Measurements from ENCODE around the gene MS4A15.
"Not testable (repeated sequence)": the region's sequence is repeated elsewhere in the genome, so short reads cannot be mapped to it uniquely, and the experiment has no call there.

Gene MS4A15

DNA sequence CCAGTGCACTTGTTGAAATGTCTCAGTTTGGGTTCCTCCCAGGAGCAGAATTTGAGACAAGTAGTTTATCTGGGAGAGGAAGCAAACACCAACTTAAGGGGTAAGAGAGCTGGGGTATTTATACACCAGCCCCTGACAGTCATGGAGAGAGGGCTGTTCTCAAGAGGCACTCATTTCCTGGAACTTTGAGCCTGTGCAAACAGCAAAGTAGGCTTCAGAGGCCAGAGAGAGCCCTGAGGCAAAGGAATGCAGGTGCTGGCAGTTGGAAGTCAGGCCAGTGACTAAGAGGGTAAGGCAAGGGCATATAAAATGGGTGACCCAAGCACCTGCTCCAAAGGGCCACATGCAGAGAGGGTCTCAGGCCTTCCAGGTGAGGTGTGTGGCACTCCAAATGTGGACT, 16.1 kb upstream of the MS4A15 start:
- DNase-seq (ENCODE audit: insufficient read length, low spot score): no peak
- FAIRE-seq: no peak
- TF ChIP-seq POLR2A (IDR thresholded peaks at IDR 0.05; ENCODE audit: low read depth, low read length): no peak

DNA sequence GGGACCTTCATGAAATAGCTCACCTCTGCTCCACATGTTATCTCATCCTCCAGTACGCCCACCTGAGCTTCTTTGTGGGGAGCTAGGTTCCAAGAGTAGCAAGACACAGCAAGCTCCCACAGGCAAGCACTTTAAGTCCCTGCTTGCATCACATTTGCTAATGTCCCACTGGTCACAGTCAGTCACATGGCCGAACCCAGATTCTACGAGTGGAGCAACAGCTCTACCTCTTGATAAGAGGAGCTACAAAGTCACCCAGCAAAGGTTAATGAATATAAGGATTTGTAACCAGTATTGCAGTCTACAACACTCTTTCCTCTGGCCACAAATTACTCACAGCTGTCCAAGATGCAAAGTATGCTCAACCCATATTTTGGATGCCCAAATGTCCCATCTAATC, 15.2 kb upstream of the MS4A15 start:
- TF ChIP-seq POLR2A (IDR thresholded peaks at IDR 0.05; ENCODE audit: low read depth, low read length): no peak
- FAIRE-seq (no peak), DNase-seq (ENCODE audit: insufficient read length, low spot score) (no peak)

DNA sequence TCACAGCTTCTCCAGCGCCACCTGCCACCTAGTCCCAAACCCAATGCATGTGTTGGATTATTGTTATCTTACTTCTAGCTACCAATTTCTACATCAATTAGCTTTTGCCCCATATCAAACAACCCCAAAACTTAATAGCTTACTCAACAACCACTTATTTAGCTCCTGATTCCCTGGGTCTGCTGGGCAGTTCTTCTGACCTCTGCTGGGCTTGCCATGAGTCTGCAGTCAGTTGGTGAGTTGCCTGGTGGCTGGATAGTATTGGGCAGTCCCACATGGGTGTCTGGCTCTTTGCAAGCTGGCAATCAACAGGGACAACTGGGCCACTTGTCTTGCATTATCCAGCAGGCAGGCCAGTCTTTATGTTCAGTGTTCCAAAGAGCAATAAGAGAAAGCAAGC, 13.6 kb upstream of the MS4A15 start:
- no peak for DNase-seq (ENCODE audit: insufficient read length, low spot score)
- FAIRE-seq: no peak

DNA sequence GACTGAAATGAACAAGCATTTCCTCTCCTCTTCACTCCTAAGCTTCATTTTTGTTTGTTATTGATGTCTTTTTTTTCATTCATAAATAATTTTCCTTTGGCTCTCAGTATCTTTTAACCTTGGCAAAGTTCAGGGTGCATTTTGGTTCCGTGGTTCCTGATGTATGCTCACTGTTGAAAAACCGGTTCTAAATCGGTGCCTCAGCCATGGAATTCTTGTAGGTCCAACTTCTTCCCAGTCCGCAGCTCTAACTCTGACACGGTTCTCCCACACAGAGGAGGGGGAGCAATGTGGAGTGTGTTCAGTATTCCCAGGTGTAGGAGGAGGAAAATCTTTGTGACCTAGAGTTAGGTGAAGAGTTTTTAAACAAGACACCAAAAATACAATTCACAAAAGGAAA, 12.6 kb upstream of the MS4A15 start:
- no peak for TF ChIP-seq POLR2A (IDR thresholded peaks at IDR 0.05; ENCODE audit: low read depth, low read length)
- DNase-seq (ENCODE audit: insufficient read length, low spot score): no peak
- FAIRE-seq: no peak

More for the DNA sequence above, 13.6 kb upstream of the MS4A15 start:
- no peak for TF ChIP-seq POLR2A (IDR thresholded peaks at IDR 0.05; ENCODE audit: low read depth, low read length)

DNA sequence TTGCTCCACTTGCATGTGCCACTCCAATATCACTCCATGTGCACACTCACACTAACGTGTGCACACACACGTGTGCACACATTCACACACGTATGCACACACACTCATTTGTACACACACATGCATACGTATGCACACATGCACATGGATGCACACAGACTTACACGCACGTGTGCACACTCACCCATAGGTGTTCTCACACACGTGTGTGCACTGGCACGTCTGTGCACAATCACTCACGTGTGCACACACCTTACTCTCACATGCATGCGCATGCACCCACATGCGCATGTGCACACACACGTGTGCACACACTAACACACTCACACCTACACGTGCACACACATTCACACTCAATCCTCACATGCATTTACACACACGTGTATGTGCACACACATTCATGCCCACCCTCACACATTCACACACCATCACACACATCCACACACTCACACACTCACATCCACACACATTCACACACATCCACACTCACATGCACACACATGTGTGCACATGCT, 9.3 kb upstream of the MS4A15 start:
- DNase-seq (ENCODE audit: insufficient read length, low spot score): no peak
- TF ChIP-seq POLR2A (IDR thresholded peaks at IDR 0.05; ENCODE audit: low read depth, low read length): 0 out of 2 replicates have a peak, but pooled peaks have one; percentile 11
- FAIRE-seq: no peak

DNA sequence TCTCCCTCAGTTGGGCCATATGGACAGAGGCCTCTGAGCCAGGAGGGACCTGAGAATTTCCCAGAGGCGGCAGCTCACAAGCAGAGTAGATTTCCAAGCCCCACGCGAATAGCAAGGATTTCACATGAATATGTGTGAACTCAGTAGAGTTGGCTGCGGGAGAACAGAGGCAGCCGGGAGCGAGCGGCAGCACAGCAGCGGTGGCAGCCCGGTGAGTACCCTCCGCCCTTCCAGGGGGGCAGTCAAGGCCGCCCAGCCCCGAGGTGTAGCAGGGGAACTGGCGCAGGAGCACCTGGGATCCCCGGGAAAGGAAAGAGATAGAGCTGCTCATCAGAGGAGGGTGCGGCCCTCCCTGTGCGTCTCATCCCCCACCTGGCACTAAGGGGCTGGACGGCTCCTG, 8.4 kb upstream of the MS4A15 start:
- DNase-seq (ENCODE audit: insufficient read length, low spot score): no peak
- no peak for TF ChIP-seq POLR2A (IDR thresholded peaks at IDR 0.05; ENCODE audit: low read depth, low read length)
- FAIRE-seq: no peak

DNA sequence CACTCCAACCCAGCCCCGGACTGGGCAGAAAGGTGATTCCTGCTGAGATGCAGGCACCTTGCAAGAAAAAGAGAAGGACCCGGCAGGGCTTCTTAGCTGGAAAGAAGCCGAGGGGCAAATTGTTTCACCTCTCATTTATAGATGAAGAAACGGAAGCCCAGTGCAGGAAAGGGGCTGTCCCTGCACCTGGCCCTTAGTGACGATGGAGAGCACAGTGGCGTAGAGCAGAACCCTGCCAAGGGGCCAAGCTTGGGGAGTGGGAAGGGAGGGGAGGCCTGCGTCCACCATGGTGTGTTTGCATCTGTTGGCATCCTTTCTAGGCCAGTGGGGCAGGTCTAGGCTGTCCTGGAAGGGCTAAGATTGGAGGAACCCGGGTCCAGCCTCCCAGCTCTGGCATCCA, 7.8 kb upstream of the MS4A15 start:
- no peak for FAIRE-seq
- no peak for TF ChIP-seq POLR2A (IDR thresholded peaks at IDR 0.05; ENCODE audit: low read depth, low read length)
- no peak for DNase-seq (ENCODE audit: insufficient read length, low spot score)

DNA sequence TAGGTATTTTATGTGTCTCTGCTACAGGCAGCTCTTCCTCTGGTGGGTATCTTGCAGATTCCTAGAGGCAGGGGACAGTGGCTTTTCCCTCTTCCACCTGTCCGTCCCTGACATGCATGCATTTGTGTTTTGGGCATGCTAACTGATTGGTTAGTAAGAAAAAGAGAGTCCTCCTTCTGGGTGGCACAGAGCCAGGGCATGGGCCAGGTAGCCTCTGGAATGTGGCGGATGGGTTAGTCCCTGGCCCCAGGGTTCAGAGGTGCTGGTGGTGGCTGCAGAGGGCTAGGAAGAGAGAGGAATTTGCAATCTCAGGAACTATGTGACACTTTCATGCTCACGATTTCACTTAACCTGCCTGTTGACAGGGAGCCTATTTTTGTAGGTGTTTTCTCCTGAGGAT, 5.8 kb upstream of the MS4A15 start:
- FAIRE-seq: no peak
- no peak for DNase-seq (ENCODE audit: insufficient read length, low spot score)
- TF ChIP-seq POLR2A (IDR thresholded peaks at IDR 0.05; ENCODE audit: low read depth, low read length): no peak

DNA sequence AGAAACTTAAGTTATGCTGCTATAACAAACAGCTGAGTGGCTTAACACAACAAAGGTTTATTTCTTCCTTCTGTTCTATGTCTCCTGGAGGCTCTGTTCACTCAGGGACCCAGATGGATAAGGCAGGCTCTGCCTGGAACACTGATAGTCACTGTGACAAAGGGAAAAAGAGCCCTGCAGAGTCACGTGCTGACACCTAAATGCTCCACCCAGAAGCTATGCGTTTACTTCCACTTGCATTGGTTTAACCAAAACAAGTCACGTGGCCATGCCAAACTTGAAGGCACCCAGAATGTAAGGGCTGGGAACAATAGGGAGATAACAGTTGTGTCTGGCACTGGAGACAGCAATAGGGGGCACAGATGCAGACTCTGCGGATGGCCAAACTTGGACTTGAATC, 3.4 kb upstream of the MS4A15 start:
- no peak for FAIRE-seq
- DNase-seq (ENCODE audit: insufficient read length, low spot score): no peak
- no peak for TF ChIP-seq POLR2A (IDR thresholded peaks at IDR 0.05; ENCODE audit: low read depth, low read length)

DNA sequence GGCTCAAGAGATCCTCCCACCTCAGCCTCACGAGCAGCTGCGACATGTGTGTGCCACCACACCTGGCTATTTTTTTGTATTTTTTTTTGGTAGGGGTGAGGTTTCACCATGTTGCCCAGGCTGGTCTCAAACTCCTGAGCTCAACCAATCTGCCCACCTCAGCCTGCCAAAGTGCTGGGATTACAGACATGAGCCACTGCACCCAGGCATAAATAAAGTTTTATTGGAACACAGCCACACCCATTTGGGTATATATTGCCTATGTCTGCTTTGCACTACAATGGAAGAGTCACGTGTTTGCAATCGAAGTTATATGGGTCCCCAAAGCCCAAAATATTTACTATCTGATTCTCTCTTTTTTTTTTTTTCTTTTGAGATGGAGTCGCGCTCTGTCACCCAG, 1.8 kb upstream of the MS4A15 start:
- FAIRE-seq (no peak), DNase-seq (ENCODE audit: insufficient read length, low spot score) (no peak)
- no peak for TF ChIP-seq POLR2A (IDR thresholded peaks at IDR 0.05; ENCODE audit: low read depth, low read length)

DNA sequence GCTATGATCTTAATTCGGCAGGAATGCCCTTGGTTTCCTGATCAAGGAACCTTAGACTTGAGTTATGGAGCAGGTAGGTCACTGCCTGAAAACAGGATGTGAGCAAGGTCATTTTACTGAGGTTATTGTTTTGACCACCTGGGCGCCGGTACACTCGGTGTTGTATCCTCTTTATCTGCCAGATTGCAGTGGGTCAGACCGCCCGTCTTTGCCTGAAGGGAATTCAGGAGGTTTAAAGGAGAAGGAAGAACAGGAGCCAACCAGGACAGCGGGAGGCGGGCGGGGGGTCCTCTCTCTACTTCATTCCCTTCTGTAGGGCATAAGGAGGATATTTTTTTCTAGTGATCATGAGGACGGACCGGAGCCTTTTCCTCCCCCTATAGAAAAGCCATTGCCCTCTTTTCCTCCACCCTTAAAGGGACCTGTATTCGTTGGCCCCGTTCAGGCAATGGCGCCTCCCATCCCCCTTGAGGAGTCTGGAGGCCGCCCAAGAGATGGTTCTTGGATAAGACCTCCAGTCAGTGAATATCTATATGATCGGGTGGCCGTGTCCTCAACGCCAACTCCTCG, 649 bp downstream of the MS4A15 start:
- no peak for FAIRE-seq

DNA sequence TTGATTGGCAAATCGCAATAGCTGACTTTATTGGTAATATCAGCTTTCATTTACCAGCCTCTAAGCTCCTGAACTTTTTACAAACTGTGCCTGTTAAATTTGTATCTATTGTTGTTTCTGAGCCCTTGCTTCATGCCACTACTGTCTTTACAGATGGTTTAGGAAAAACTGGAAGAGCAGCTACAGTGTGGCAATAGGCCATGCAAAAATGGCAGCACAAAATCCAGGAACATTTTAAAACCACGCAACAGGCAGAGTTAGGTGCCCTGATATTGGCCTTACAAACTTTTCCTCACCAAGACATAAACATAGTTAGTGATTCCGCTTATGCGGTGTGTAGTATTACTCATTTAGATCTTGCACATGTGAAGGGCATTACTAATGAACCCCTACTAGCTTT, 2.0 kb downstream of the MS4A15 start:
- not testable (repeated sequence) for DNase-seq (ENCODE audit: insufficient read length, low spot score); FAIRE-seq

More for the DNA sequence above, 649 bp downstream of the MS4A15 start:
- DNase-seq (ENCODE audit: insufficient read length, low spot score): no peak
- no peak for TF ChIP-seq POLR2A (IDR thresholded peaks at IDR 0.05; ENCODE audit: low read depth, low read length)

DNA sequence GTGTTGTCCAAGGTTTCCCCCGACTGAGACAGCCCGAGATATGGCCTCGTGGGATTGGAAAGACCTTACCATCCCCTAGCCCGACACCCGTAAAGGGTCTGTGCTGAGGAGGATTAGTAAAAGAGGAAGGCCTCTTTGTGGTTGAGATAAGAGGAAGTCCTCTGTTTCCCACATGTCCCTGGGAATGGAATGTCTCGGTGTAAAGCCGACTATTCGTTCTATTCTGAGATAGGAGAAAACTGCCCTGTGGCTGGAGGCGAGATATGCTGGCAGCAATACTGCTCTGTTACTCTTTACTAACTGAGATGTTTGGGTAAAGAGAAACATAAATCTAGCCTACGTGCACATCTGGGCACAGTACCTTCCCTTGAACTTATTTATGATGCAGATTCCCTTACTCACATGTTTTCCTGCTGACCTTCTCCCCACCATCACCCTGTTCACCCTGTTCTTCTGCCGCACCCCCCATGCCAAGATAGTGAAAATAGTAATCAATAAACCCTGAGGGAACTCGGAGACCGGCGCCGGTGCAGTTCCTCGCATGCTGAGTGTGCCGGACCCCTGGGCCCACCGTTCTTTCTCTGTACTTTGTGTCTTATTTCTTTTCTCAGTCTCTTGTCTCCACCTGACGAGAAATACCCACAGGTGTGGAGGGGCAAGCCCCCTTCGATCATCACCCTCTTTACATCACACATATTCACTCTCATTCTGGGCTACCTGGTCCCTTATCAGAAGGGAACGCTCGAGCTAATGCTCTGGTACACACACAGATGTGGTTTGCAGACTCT, 3.0 kb downstream of the MS4A15 start:
- DNase-seq (ENCODE audit: insufficient read length, low spot score); FAIRE-seq: not testable (repeated sequence)

DNA sequence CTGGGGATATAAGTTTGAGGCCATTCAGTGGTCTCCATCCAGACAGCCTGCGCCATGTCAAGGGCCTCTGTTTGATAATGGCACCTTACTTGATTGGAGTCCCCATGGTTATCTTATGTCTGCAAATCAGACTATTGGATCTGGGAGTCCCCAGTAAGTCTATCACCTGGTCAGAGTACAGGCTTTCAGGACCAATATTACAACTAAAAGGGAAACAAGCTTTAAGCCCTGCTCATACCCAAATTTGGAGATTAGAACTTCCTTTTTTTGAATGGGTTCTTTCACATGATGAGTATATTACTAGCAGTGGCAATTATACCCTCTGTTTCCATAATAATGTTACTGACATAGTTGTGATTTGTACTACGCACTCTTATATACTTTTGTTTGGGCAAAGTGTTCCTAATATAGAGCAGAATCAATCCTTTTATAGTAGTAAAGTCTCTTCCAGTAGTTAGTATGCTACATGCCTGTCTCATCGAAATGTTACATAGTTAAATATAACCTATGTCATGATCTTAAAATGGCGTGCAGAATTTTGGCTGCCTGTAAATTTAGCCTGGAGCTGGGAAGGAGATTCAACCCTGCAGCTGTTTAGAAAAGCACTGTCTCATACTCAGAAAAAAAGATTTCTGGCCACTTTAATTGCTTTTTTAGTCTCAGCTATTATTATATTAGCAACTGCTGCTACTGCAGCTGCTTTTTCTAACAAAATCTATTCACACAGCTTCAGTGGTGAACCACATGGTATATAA, 4.9 kb downstream of the MS4A15 start:
- DNase-seq (ENCODE audit: insufficient read length, low spot score) (no peak), FAIRE-seq (no peak)
- TF ChIP-seq POLR2A (IDR thresholded peaks at IDR 0.05; ENCODE audit: low read depth, low read length): no peak
